ENCODE measurements around the gene GJB3.

Gene GJB3

GRCh38 chr1:34779005-34779404 is 2.0 kb upstream of the GJB3 start:
- H3K27me3 ChIP-seq (ENCODE audit: control insufficient read depth, low read length) = peaks cover 2% of the 10 kb centered on the region; the same call in 1 of the 2 replicates
- H3K4me1 ChIP-seq (ENCODE audit: control insufficient read depth, low read length) = no peaks in the 10 kb centered on the region
- H3K4me2 ChIP-seq (ENCODE audit: low read length) = no peak overlapping the region
- no peaks in the 10 kb centered on the region for H3K36me3 ChIP-seq (ENCODE audit: control insufficient read depth, low read length)
- H3K9me2 ChIP-seq (replicated peaks; ENCODE audit: control insufficient read depth, low read length) = no peaks in the 10 kb centered on the region
- no peaks in the 10 kb centered on the region for H3K9me3 ChIP-seq (ENCODE audit: control insufficient read depth, insufficient read depth, low read length)
- H3K4me3 ChIP-seq (ENCODE audit: low read length) = no peak overlapping the region
- H3K79me2 ChIP-seq (ENCODE audit: control insufficient read depth, low read length) = no peaks in the 10 kb centered on the region
- TF ChIP-seq EZH2phosphoT487 (IDR thresholded peaks at IDR 0.05; ENCODE audit: borderline replicate concordance, low read length) = no peak
- TF ChIP-seq CTCF (IDR thresholded peaks at IDR 0.05; ENCODE audit: low read depth, low read length, poor library complexity, severe bottlenecking) = no peak
- H3F3A ChIP-seq (ENCODE audit: control insufficient read depth, insufficient read depth) = no peaks in the 10 kb centered on the region
- no peak overlapping the region for H3K27ac ChIP-seq (ENCODE audit: low read depth, low read length)
- no peaks in the 10 kb centered on the region for H4K20me1 ChIP-seq (ENCODE audit: control insufficient read depth, insufficient read depth, low read depth, low read length)

DNA sequence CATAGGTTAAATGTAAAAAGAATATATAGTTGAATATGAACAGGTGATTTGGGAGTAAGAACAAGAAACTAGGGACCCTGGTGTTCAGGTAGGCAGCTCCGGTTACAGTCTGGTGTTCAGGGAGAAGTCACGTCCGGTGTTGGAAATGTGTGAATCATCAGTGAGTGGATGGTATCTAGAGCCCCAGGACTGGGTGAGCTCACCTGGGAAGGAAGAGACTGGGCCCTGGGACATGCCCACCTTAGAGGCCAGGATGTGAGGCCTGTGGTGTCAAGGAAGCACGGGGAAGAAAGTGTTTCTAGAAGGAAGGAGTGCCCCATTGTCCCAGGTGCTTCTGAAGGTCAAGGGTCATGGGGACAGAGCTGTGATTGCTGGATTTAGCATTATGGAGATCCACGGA is 1.5 kb upstream of the GJB3 start:
- no peaks in the 10 kb centered on the region for H4K20me1 ChIP-seq (ENCODE audit: control insufficient read depth, insufficient read depth, low read depth, low read length)
- no peaks in the 10 kb centered on the region for H3K79me2 ChIP-seq (ENCODE audit: control insufficient read depth, low read length)
- no peak overlapping the region for H3K27ac ChIP-seq (ENCODE audit: low read depth, low read length)
- peaks cover 2% of the 10 kb centered on the region; the same call in 1 of the 2 replicates for H3K27me3 ChIP-seq (ENCODE audit: control insufficient read depth, low read length)
- H3K36me3 ChIP-seq (ENCODE audit: control insufficient read depth, low read length) = no peaks in the 10 kb centered on the region
- no peaks in the 10 kb centered on the region for H3K9me3 ChIP-seq (ENCODE audit: control insufficient read depth, insufficient read depth, low read length)
- no peaks in the 10 kb centered on the region for H3F3A ChIP-seq (ENCODE audit: control insufficient read depth, insufficient read depth)
- H3K4me2 ChIP-seq (ENCODE audit: low read length) = no peak overlapping the region
- TF ChIP-seq CTCF (IDR thresholded peaks at IDR 0.05; ENCODE audit: low read depth, low read length, poor library complexity, severe bottlenecking) (no peak), EZH2phosphoT487 (IDR thresholded peaks at IDR 0.05; ENCODE audit: borderline replicate concordance, low read length) (no peak)
- no peak overlapping the region for H3K4me3 ChIP-seq (ENCODE audit: low read length)
- no peaks in the 10 kb centered on the region for H3K9me2 ChIP-seq (replicated peaks; ENCODE audit: control insufficient read depth, low read length)
- no peaks in the 10 kb centered on the region for H3K4me1 ChIP-seq (ENCODE audit: control insufficient read depth, low read length)

- no peak for TF ChIP-seq EZH2phosphoT487 (IDR thresholded peaks at IDR 0.05; ENCODE audit: borderline replicate concordance, low read length)
- TF ChIP-seq CTCF (IDR thresholded peaks at IDR 0.05; ENCODE audit: low read depth, low read length, poor library complexity, severe bottlenecking) = no peak
- H3K36me3 ChIP-seq (ENCODE audit: control insufficient read depth, low read length) = no peaks in the 10 kb centered on the region
- no peaks in the 10 kb centered on the region for H3K4me1 ChIP-seq (ENCODE audit: control insufficient read depth, low read length)
- no peaks in the 10 kb centered on the region for H3F3A ChIP-seq (ENCODE audit: control insufficient read depth, insufficient read depth)
- H4K20me1 ChIP-seq (ENCODE audit: control insufficient read depth, insufficient read depth, low read depth, low read length) = no peaks in the 10 kb centered on the region
- no peak overlapping the region for H3K4me2 ChIP-seq (ENCODE audit: low read length)
- peaks cover 2% of the 10 kb centered on the region; the same call in 1 of the 2 replicates for H3K27me3 ChIP-seq (ENCODE audit: control insufficient read depth, low read length)
- no peaks in the 10 kb centered on the region for H3K9me2 ChIP-seq (replicated peaks; ENCODE audit: control insufficient read depth, low read length)
- H3K79me2 ChIP-seq (ENCODE audit: control insufficient read depth, low read length) = no peaks in the 10 kb centered on the region
- no peak overlapping the region for H3K27ac ChIP-seq (ENCODE audit: low read depth, low read length)
- no peak overlapping the region for H3K4me3 ChIP-seq (ENCODE audit: low read length)
- H3K9me3 ChIP-seq (ENCODE audit: control insufficient read depth, insufficient read depth, low read length) = no peaks in the 10 kb centered on the region
These were observed 1.1 kb upstream of the GJB3 start for GRCh38 chr1:34779962-34780361.
